GM12878 (cell line): ENCODE data around the gene NFE2L3.

ENCODE experiments used
- CBFB ChIP-seq: IDR thresholded peaks from 2 replicates; pipeline ENCODE4 v1.6.1; 2016; ENCODE audit warnings: antibody characterized with exemption, low read depth
- ESRRA ChIP-seq: IDR thresholded peaks from 2 replicates; pipeline ENCODE4 v1.6.1; 2012; ENCODE audit warnings: mild to moderate bottlenecking, low read length, improper control_type of control experiment
- GABPA ChIP-seq: IDR thresholded peaks from 2 replicates; pipeline ENCODE4 v1.6.1; 2014; ENCODE audit warnings: antibody characterized with exemption, low read depth, mild to moderate bottlenecking, inconsistent platforms
- POLR2AphosphoS5 ChIP-seq: IDR thresholded peaks from 2 replicates; pipeline ENCODE4 v1.6.1; 2011; ENCODE audit warnings: mild to moderate bottlenecking, low read length, inconsistent platforms
- RAD21 ChIP-seq: IDR thresholded peaks from 2 replicates; pipeline ENCODE4 v1.6.1; 2011; ENCODE audit warnings: mild to moderate bottlenecking, low read depth, low read length, moderate library complexity; ENCODE audit not compliant: insufficient read depth
- RAD51 ChIP-seq: fragments of 450-650 bp; IDR thresholded peaks from 2 replicates; pipeline ENCODE4 v1.6.1; 2016; ENCODE audit warnings: moderate library complexity, mild to moderate bottlenecking, inconsistent platforms
- SP1 ChIP-seq: IDR thresholded peaks from one replicate; pipeline ENCODE4 v1.6.1; 2011; ENCODE audit warnings: low read depth, low read length
- TF ChIP-seq, protein P1 (sequence below): IDR thresholded peaks from 2 replicates; pipeline ENCODE4 v1.6.1; 2012; ENCODE audit warnings: low read depth, low read length, improper control_type of control experiment
- TF ChIP-seq, protein P2 (sequence below): fragments of 450-650 bp; formaldehyde crosslinking; IDR thresholded peaks from 2 replicates; pipeline ENCODE4 v1.5.0; 2022; ENCODE audit warnings: mild to moderate bottlenecking, missing genetic modification characterization
- TF ChIP-seq, protein P3 (sequence below): IDR thresholded peaks from 2 replicates; pipeline ENCODE4 v1.6.1; 2012; ENCODE audit warnings: low read length, inconsistent platforms

DNA sequence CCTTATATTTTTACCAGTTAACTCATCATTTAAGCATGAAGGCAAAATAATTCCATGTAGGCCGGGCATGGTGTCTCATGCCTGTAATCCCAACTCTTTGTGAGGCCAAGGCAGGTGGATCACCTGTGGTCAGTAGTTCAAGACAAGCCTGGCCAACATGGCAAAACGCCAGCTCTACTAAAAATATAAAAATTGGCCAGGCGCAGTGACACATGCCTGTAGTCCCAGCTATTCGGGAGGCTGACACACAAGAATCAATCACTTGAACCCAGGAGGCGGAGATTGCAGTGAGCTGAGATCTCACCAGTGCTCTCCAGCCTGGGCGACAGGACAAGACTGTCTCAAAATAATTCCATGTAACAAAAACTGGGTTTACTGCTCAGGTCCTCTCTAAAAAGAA, 30.3 kb downstream of the NFE2L3 start:
- TF ChIP-seq CBFB = no peak
- no peak for TF ChIP-seq RAD21
- no peak for TF ChIP-seq GABPA
- no peak for TF ChIP-seq POLR2AphosphoS5
- no peak for TF ChIP-seq RAD51
- TF ChIP-seq, protein P1, sequence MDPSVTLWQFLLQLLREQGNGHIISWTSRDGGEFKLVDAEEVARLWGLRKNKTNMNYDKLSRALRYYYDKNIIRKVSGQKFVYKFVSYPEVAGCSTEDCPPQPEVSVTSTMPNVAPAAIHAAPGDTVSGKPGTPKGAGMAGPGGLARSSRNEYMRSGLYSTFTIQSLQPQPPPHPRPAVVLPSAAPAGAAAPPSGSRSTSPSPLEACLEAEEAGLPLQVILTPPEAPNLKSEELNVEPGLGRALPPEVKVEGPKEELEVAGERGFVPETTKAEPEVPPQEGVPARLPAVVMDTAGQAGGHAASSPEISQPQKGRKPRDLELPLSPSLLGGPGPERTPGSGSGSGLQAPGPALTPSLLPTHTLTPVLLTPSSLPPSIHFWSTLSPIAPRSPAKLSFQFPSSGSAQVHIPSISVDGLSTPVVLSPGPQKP = no peak
- TF ChIP-seq, protein P2, sequence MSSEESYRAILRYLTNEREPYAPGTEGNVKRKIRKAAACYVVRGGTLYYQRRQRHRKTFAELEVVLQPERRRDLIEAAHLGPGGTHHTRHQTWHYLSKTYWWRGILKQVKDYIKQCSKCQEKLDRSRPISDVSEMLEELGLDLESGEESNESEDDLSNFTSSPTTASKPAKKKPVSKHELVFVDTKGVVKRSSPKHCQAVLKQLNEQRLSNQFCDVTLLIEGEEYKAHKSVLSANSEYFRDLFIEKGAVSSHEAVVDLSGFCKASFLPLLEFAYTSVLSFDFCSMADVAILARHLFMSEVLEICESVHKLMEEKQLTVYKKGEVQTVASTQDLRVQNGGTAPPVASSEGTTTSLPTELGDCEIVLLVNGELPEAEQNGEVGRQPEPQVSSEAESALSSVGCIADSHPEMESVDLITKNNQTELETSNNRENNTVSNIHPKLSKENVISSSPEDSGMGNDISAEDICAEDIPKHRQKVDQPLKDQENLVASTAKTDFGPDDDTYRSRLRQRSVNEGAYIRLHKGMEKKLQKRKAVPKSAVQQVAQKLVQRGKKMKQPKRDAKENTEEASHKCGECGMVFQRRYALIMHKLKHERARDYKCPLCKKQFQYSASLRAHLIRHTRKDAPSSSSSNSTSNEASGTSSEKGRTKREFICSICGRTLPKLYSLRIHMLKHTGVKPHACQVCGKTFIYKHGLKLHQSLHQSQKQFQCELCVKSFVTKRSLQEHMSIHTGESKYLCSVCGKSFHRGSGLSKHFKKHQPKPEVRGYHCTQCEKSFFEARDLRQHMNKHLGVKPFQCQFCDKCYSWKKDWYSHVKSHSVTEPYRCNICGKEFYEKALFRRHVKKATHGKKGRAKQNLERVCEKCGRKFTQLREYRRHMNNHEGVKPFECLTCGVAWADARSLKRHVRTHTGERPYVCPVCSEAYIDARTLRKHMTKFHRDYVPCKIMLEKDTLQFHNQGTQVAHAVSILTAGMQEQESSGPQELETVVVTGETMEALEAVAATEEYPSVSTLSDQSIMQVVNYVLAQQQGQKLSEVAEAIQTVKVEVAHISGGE = no peak
- no peak for TF ChIP-seq ESRRA
- TF ChIP-seq SP1 = no peak
- TF ChIP-seq, protein P3, sequence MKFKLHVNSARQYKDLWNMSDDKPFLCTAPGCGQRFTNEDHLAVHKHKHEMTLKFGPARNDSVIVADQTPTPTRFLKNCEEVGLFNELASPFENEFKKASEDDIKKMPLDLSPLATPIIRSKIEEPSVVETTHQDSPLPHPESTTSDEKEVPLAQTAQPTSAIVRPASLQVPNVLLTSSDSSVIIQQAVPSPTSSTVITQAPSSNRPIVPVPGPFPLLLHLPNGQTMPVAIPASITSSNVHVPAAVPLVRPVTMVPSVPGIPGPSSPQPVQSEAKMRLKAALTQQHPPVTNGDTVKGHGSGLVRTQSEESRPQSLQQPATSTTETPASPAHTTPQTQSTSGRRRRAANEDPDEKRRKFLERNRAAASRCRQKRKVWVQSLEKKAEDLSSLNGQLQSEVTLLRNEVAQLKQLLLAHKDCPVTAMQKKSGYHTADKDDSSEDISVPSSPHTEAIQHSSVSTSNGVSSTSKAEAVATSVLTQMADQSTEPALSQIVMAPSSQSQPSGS = no peak
